ENCODE measurements around the gene KCNMB2.

DNA sequence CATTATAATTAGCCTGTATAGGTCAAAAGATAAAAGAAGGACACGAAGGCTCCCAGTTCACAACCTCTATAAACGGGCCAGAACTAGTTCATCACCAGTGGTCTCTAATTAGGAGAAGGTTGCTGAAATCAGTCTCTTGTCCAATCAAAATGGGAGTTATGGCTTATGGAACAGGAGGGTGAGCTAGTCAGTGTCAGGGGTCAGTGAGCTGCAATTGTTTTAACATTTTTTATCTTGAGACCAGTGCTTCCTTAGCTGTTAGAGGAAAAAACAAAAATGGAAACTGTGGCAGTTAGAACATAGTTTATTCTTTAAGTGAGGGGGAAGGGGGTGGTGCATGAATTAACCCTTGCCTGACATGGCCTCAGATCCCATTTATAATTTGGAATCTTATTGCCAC lies 141.7 kb downstream of the KCNMB2 start:
- TF ChIP-seq, protein P1, sequence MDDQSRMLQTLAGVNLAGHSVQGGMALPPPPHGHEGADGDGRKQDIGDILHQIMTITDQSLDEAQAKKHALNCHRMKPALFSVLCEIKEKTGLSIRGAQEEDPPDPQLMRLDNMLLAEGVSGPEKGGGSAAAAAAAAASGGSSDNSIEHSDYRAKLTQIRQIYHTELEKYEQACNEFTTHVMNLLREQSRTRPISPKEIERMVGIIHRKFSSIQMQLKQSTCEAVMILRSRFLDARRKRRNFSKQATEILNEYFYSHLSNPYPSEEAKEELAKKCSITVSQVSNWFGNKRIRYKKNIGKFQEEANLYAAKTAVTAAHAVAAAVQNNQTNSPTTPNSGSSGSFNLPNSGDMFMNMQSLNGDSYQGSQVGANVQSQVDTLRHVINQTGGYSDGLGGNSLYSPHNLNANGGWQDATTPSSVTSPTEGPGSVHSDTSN (IDR thresholded peaks at IDR 0.05), result no peak
- TF ChIP-seq CHD2 (IDR thresholded peaks at IDR 0.05; ENCODE audit: low read length, partially characterized antibody), result no peak

Data from SK-N-SH (cell line).